ENCODE data around the gene SPTLC1. TPM values are rescaled to one million over a fixed set of nuclear protein-coding genes. Genes with fewer than 3 reads are reported as not detected.

SPTLC1 gene
- total and polyA plus RNA-seq, 4 donors: 20.8 to 137 (median 58.6) TPM

DNA sequence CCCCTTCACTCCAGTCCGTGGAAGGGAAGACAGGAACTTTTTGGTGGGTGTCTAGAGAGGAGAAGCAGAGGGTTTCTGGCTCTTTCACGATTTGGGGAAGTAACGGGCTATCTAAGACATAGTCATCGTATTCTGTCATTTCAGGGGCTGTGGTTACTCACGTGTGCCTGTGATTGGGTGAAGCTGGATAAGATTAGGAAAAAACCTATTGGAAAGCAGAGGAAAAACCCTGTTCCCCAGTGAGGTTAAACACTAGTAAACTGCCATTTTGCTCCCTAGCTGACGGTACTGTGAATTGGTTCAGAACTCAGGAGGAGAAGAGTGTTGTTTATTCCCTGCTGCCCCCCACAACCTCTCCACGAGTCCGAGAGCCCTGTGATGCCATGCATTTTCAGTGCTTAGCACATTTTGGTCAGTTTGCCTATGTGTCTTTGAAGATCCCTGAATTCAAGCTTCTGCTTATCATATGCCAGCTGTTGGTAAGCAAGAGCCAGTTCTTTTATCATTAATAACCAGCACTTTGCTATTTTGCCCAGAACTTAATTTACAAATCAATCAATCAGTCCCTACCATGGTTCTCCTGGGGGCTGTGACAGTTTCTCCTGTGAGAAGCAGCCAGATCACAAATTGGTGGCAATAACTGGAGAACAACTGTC lies 120.1 kb downstream of the SPTLC1 start:
- Histone ChIP-seq H3K27me3 (ENCODE audit: control insufficient read depth in 3 of 3, insufficient read depth in 3 of 3, low read length in 2 of 3) (peaks cover 0 to 3% (median 0%) of the 10 kb centered on the region in 3 donors), H3K4me1 (ENCODE audit: control insufficient read depth in 5 of 5, insufficient read depth in 5 of 5, low read length in 5 of 5) (no peaks in the 10 kb centered on the region), H3K27ac (ENCODE audit: low read depth in 1 of 2, low read length in 1 of 2) (no peak overlapping the region), H3K4me3 (no peak overlapping the region), H3K9me3 (ENCODE audit: control insufficient read depth in 4 of 4, insufficient read depth in 3 of 4, low read length in 3 of 4) (no peaks in the 10 kb centered on the region), H3K9ac (ENCODE audit: insufficient read depth in 1 of 2, low read length in 2 of 2) (no peak overlapping the region), H3K36me3 (ENCODE audit: control insufficient read depth in 4 of 4, insufficient read depth in 4 of 4, low read length in 4 of 4) (no peaks in the 10 kb centered on the region)
- DNase-seq (peak in 1 of 3 donors; percentile 4), ATAC-seq (ENCODE audit: insufficient read depth, low FRiP score) (no peak)
- TF ChIP-seq CTCF (IDR thresholded peaks at IDR 0.05; ENCODE audit: control extremely low read depth, extremely low read depth): no peak
- WGBS, 2 donors: 18 to 23% methylated on average over 8 of the region's 8 CpGs

GRCh38 chr9:91994422-91994821 lies 120.8 kb downstream of the SPTLC1 start:
- DNase-seq (no peak), ATAC-seq (ENCODE audit: insufficient read depth, low FRiP score) (no peak)
- Histone ChIP-seq H3K36me3 (ENCODE audit: control insufficient read depth in 4 of 4, insufficient read depth in 4 of 4, low read length in 4 of 4) (no peaks in the 10 kb centered on the region), H3K9me3 (ENCODE audit: control insufficient read depth in 4 of 4, insufficient read depth in 3 of 4, low read length in 3 of 4) (no peaks in the 10 kb centered on the region), H3K9ac (ENCODE audit: insufficient read depth in 1 of 2, low read length in 2 of 2) (no peak overlapping the region), H3K27ac (ENCODE audit: low read depth in 1 of 2, low read length in 1 of 2) (no peak overlapping the region), H3K4me1 (ENCODE audit: control insufficient read depth in 5 of 5, insufficient read depth in 5 of 5, low read length in 5 of 5) (no peaks in the 10 kb centered on the region), H3K4me3 (no peak overlapping the region), H3K27me3 (ENCODE audit: control insufficient read depth in 3 of 3, insufficient read depth in 3 of 3, low read length in 2 of 3) (peaks cover 0 to 3% (median 0%) of the 10 kb centered on the region in 3 donors)
- TF ChIP-seq CTCF (IDR thresholded peaks at IDR 0.05; ENCODE audit: control extremely low read depth, extremely low read depth): no peak
- WGBS, 2 donors: 35 to 45% methylated on average over 4 of the region's 4 CpGs

DNA sequence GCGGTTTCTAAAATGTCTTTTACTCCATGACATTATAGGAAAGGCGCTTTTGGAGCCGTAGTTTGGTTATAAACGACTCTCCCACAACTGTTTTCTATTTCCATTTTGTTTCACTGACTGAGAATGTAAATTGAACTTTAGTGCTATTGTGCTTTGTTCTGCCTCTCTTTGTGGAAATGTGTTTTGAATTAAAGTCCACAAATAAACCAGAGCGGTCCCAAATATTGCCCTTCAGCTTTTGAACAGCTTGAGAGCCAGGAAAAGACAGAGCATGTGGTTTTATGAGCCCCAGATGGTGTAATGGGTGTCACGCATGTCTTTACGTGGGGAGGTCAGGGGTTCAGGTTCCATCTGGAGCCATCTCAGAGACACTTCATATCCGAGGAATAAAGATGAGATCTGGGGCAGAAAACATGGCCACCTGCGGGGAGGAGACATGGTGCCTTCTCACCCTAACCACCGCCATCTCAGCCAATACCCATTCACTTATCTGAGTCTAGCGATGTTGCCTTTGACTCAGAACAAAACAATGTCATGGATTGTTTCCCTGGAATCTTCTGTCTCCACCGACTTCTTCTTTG lies 122.7 kb downstream of the SPTLC1 start:
- H3K9ac ChIP-seq (ENCODE audit: insufficient read depth in 1 of 2, low read length in 2 of 2): no peak overlapping the region

More for the DNA sequence above, 122.7 kb downstream of the SPTLC1 start:
- Histone ChIP-seq H3K4me1 (ENCODE audit: control insufficient read depth in 5 of 5, insufficient read depth in 5 of 5, low read length in 5 of 5) (no peaks in the 10 kb centered on the region), H3K36me3 (ENCODE audit: control insufficient read depth in 4 of 4, insufficient read depth in 4 of 4, low read length in 4 of 4) (no peaks in the 10 kb centered on the region), H3K4me3 (no peak overlapping the region), H3K27me3 (ENCODE audit: control insufficient read depth in 3 of 3, insufficient read depth in 3 of 3, low read length in 2 of 3) (peaks cover 0 to 3% (median 0%) of the 10 kb centered on the region in 3 donors), H3K27ac (ENCODE audit: low read depth in 1 of 2, low read length in 1 of 2) (no peak overlapping the region), H3K9me3 (ENCODE audit: control insufficient read depth in 4 of 4, insufficient read depth in 3 of 4, low read length in 3 of 4) (no peaks in the 10 kb centered on the region)
- ATAC-seq (ENCODE audit: insufficient read depth, low FRiP score) (no peak), DNase-seq (peak in 1 of 3 donors; percentile 16)
- TF ChIP-seq CTCF (IDR thresholded peaks at IDR 0.05; ENCODE audit: control extremely low read depth, extremely low read depth): no peak
- 76 to 82% methylated on average over 12 of the region's 12 CpGs for whole genome bisulfite sequencing, 2 donors
